SJCRH30 (cell line): ENCODE data around the gene IMP3. TPM values are rescaled to one million over a fixed set of nuclear protein-coding genes. Genes with fewer than 3 reads are reported as not detected.
"Not testable (repeated sequence)": the region's sequence is repeated elsewhere in the genome, so short reads cannot be mapped to it uniquely, and the experiment has no call there.

ENCODE experiments used
- DNase-seq, 2 experiments: peaks; one replicate each; pipeline ENCODE4 v3.0.0-alpha.2; 2015 to 2020
- H3K27ac ChIP-seq: fragments of 250-450 bp; sonication (Bioruptor Pico); 2 replicates; pipeline ENCODE4 v1.5.1; 2020; ENCODE audit warnings: mild to moderate bottlenecking, moderate library complexity
- H3K27me3 ChIP-seq: fragments of 250-450 bp; sonication (Bioruptor Pico); 2 replicates; pipeline ENCODE4 v1.5.1; 2020; ENCODE audit warnings: mild to moderate bottlenecking, moderate library complexity
- H3K36me3 ChIP-seq: fragments of 250-450 bp; sonication (Bioruptor Pico); 2 replicates; pipeline ENCODE4 v1.5.1; 2020; ENCODE audit warnings: mild to moderate bottlenecking, moderate library complexity
- H3K4me1 ChIP-seq: fragments of 250-450 bp; sonication (Bioruptor Pico); 2 replicates; pipeline ENCODE4 v1.5.1; 2020; ENCODE audit warnings: mild to moderate bottlenecking, moderate library complexity
- H3K4me3 ChIP-seq: fragments of 250-450 bp; sonication (Bioruptor Pico); 2 replicates; pipeline ENCODE4 v1.5.1; 2020; ENCODE audit warnings: mild to moderate bottlenecking, moderate library complexity
- H3K9me3 ChIP-seq: fragments of 250-450 bp; sonication (Bioruptor Pico); replicated peaks from 2 replicates; pipeline ENCODE4 v1.5.1; 2020; ENCODE audit warnings: mild to moderate bottlenecking, moderate library complexity
- total RNA-seq: library from RNA; depleted of rRNA; stranded (reverse); fragments of >200 nt; shearing (Covaris generic); gene quantifications from 2 replicates; pipeline ENCODE4 v1.2.3, GENCODE V29; 2014

The IMP3 gene
- total RNA-seq, 1 experiment from 2014 or later = 58.5 TPM

DNA sequence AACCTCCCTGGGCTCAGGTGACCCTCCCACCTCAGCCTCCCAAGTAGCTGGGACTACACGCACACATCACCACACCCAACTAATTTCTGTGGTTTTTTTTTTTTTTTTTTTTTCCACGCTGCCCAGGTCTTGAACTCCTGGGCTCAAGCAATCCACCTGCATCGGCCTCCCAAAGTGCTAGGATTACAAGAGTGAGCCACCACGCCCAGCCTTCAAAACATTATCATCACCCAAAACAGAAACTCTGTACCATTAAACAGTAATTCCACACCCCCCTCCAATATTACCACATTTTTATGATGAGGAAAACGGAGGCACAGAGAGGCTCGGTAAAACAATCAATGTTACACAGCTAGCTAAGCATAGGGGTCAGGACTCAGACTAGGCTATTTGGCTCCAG, 4.0 kb downstream of the IMP3 start:
- no peaks in the 10 kb centered on the region for H3K4me1 ChIP-seq
- no peaks in the 10 kb centered on the region for H3K27me3 ChIP-seq
- H3K9me3 ChIP-seq = no peaks in the 10 kb centered on the region
- no peak overlapping the region for H3K4me3 ChIP-seq
- no peak overlapping the region for H3K27ac ChIP-seq
- H3K36me3 ChIP-seq = no peaks in the 10 kb centered on the region
- DNase-seq = no peak

DNA sequence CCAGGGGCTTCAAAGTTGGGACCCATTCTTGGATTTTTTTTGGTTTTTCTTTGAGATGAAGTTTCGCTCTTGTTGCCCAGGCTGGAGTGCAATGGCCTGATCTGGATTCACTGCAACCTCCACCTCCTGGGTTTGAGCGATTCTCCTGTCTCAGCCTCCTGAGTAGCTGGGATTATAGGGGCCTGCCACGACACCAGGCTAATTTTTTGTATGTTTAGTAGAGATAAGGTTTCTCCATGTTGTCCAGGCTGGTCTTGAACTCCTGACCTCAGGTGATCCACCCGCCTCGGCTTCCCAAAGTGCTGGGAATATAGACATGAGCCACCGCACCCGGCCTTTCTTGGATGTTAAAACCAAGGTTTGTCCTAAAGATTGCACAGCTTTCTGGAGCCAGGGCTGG, 6.1 kb downstream of the IMP3 start:
- not testable (repeated sequence) for H3K4me3 ChIP-seq, H3K36me3 ChIP-seq

DNA sequence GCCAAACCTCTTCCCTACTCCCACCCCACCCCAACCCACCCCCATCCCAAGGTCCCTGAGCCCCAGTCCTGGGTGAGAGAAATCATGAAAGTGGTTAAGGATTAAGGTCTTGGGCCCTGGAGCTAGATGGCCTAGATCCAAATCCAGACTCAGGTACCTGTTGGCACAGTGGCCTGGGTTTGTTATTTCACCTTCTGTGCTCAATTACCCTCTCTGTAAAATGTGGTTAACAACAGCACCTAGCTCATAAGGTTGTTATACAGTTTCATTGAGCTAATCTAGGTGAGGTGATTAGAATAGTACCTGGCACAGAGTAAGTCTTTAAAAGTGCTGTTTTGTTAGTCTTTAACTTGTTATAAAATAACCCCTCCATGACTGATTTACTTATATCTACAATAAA, 8.1 kb downstream of the IMP3 start:
- no peak for DNase-seq
- H3K9me3 ChIP-seq = no peaks in the 10 kb centered on the region
- H3K27me3 ChIP-seq = no peaks in the 10 kb centered on the region
- H3K4me3 ChIP-seq = no peak overlapping the region
- H3K36me3 ChIP-seq = no peaks in the 10 kb centered on the region
- no peaks in the 10 kb centered on the region for H3K4me1 ChIP-seq
- no peak overlapping the region for H3K27ac ChIP-seq

More for the DNA sequence above, 6.1 kb downstream of the IMP3 start:
- not testable (repeated sequence) for DNase-seq, H3K27me3 ChIP-seq, H3K9me3 ChIP-seq, H3K4me1 ChIP-seq, H3K27ac ChIP-seq

DNA sequence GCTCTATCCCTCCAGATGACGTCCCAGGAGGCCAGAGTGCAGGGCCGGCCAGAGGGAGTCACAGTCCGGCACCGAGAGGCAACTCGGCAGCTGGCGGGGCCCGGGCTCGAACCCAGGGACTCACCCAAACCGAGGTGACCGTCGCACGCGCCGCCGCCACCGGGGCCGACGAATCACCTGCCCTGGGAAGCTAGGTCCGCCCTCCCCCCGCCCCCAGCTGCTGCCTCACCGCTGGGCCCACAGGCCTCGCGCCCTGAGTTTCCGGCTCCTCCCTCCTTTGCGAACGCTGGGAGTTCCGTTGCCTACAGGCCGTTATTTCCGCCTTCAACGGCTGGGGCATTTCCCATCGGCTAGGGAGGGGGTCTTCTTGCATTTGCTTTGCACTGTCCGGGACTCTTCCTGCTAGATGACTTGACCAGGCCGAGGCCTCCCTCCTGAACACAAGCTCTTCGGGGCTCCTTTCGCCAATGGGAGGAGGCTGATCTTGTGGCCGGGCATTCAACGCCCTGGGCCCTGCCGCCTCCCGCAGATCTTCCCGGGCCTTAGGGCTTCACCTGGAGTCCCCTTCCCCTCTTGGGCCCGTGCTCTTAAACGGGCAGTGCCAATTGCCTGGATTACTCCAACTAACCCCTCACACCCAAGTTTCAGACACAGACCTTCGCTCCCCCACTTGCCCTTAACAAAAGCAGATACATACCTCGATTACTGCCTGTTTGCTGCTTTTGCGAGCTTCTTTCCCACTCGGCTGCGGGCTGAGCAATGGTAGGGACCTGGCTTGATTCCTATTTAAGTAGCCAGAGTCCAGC, 14.3 kb downstream of the IMP3 start, which contains the start of gene SNUPN:
Gene SNUPN, minus strand, starts transcription at position 184 of the 806 bp plus-strand sequence. CDS start 4,674 bp downstream, outside the sequence.
- H3K36me3 ChIP-seq = no peaks in the 10 kb centered on the region
- peak within 1 kb of the TSS; percentile 97 for H3K4me3 ChIP-seq
- no peaks in the 10 kb centered on the region for H3K27me3 ChIP-seq
- no peaks in the 10 kb centered on the region for H3K9me3 ChIP-seq
- no peaks in the 10 kb centered on the region for H3K4me1 ChIP-seq
- H3K27ac ChIP-seq = peak within 1 kb of the TSS; percentile 86
- peak; percentile 96 to 98 for DNase-seq

DNA sequence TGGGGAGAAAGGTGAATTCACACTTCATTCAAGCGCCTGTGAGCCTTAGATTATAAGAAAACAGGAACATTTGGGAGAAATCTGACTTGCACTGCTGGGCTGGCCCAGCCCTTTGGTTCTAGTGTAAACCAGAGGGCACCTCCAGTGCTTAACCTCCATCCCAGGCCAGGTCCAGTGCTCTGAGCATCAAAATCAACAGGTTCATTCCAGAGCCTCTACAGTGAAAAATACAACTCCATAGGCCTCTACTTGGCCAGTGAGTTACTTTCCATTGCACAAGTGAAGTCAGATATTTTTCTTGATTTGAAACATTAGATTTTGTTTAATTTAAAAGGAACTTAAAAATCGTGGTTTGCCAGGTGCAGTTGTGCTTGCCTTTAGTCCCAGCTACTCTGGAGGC, 17.5 kb downstream of the IMP3 start:
- peaks cover 6% of the 10 kb centered on the region; the same call in 1 of the 2 replicates for H3K36me3 ChIP-seq
- no peaks in the 10 kb centered on the region for H3K9me3 ChIP-seq
- H3K4me1 ChIP-seq = peaks cover 7% of the 10 kb centered on the region
- no peak for DNase-seq
- H3K27me3 ChIP-seq = no peaks in the 10 kb centered on the region
- no peak overlapping the region for H3K4me3 ChIP-seq
- no peak overlapping the region for H3K27ac ChIP-seq

DNA sequence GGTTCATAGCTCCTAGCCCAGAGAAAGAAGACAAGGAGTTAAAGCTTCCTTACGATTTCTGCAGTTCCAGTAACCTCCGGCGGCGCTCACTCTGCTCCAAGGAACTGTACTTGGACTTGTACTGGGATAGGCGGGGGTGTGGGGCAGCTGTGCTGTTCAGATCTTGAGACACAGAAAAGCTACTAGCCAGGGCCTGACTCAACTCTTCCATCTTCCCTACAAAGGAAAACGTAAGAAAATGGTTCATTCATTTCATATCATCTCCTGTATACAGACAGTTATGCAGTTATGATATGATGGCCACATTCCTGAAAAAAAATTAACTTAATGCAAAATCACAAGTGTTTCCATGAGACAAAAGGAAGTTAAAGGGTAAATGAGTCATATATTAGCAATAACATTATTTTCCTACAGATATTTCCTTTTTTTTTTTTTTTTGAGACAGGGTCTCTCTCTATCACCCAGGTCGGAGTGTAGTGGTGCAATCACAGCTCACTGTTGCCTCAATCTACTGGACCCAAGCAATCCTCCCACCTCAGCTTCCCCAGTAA, 19.1 kb downstream of the IMP3 start:
- Histone ChIP-seq H3K27ac (peak overlapping the region; percentile 47), H3K9me3 (no peaks in the 10 kb centered on the region), H3K27me3 (no peaks in the 10 kb centered on the region), H3K4me1 (peaks cover 7% of the 10 kb centered on the region), H3K36me3 (peaks cover 14% of the 10 kb centered on the region; the same call in 1 of the 2 replicates), H3K4me3 (peak overlapping the region; percentile 32)
- DNase-seq = peak; percentile 33 to 61

DNA sequence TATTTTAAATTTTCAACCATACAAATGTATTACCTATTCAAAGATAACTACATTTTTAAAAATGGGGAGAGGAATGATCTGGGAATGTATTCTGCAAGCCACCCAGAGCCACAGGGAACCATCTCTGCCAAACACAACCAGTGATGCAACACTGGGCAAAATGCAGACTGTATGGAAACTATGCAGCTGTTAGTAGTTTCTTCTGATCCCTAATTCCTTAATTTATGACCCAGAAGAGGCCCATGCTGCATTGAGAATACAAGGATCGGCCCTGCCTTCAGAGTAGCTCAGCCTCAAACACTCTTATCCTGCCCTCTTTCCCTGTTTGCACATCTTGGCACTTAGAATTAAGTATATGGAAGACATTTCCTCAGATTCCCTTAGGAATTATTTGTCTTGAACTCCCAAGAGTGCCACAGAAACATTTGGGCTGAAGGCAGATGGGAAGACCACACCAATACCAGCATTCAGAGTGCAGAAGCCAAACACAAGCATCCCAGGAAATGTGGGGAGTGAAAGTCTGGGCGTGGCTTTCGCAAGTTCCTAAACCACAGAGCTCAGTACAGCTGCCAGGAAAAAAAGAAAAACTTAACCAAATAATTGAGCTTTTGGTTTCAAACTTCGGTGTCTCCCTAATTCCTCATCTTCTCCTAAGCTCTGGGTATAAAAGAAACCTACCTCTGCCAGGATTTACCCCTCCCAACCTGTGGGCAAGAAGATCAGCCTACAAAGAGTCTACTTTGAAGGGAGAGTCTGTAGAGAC, 19.8 kb downstream of the IMP3 start:
- Histone ChIP-seq H3K9me3 (no peaks in the 10 kb centered on the region), H3K27ac (peak overlapping the region; percentile 47), H3K4me3 (peak overlapping the region; percentile 32), H3K27me3 (no peaks in the 10 kb centered on the region), H3K36me3 (peaks cover 16% of the 10 kb centered on the region), H3K4me1 (peaks cover 7% of the 10 kb centered on the region)
- peak; percentile 44 to 68 for DNase-seq

DNA sequence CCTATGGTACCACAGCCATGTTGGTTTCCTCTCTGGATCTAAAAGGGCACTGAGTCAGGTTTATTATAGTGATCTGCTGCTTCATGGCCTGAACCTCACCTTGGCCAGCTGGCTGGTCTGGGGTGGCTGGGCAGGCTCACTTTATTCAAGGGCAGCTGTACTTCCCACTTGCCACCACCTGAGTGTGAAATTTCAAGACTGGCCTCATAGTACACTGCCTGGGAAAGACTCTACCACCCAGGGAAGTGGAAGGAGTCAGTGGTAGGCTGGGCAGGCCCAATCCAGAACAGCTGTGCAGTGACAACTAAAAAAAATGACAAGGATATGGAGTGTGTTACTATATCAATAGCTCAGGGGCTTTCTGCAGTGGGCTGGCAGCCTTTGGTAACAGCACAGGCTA, 23.3 kb downstream of the IMP3 start:
- H3K9me3 ChIP-seq = no peaks in the 10 kb centered on the region
- peaks cover 7% of the 10 kb centered on the region for H3K4me1 ChIP-seq
- H3K36me3 ChIP-seq = peaks cover 40% of the 10 kb centered on the region
- H3K4me3 ChIP-seq = no peak overlapping the region
- no peak overlapping the region for H3K27ac ChIP-seq
- peak; percentile 11 to 20 for DNase-seq
- H3K27me3 ChIP-seq = no peaks in the 10 kb centered on the region

DNA sequence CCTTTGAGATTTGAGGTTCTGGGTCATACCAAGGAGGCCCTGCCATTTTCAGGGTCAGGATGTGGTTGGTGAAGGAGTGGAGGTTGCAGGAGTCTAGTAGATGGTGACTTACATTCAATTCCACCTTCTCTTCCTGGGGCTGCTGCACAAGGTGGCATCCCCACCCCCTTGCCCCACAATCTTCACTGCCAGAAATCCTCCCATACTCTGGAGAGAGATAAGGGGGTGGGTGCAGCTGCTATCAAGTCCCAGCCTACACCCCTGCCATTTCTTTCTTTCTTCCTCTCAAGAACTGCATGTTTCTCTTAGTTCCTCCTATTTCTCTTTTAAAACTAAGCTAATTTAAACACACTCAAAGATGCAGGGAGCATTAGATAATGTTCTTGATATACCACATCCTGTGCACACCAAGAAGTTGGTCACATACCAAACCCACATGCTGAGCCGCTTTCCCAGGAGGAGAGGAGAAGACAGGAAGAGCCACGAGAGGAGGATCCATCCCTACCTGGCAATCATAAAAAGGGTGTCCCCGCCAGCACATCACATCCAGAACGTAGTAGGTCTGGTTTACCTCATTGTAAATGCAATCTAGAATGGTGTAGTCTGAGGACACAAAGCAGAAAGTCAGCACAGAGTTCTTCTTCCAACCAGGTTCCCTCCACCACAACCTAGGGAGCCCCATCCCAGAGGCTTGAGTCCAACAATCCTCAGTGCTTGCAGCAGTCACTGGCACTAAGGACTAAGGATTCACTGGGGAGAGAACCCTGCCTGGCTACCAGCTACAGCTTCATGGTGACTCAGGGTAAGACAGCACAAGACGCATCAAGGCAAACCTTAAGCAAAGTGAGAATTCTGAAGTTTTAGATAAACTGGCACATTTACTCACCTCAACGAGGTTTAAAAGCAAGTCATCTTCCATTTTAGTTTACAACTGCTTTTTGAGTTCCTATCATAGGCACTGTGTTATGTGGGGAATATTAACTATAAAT, 33.0 kb downstream of the IMP3 start:
- H3K4me3 ChIP-seq = no peak overlapping the region
- no peaks in the 10 kb centered on the region for H3K9me3 ChIP-seq
- no peaks in the 10 kb centered on the region for H3K4me1 ChIP-seq
- no peak for DNase-seq
- peaks cover 9% of the 10 kb centered on the region for H3K36me3 ChIP-seq
- H3K27me3 ChIP-seq = no peaks in the 10 kb centered on the region
- no peak overlapping the region for H3K27ac ChIP-seq

DNA sequence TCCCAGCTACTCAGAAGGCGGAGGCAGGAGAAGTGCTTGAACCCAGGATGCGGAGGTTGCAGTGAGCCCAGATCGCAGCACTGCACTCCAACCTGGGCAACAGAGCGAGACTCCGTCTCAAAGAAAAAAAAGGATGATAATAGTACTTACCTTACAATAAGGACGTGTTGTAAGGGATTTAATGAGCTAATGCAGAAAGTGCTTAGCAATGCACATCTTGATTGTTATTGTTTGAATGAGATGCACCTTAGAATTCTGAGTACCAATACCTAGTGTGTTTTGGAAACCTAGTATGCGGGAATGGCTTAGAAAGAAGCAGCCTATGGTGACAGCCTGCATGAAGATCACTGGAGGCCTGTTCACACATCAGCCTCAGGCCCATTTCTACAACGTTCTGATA, 34.0 kb downstream of the IMP3 start:
- Histone ChIP-seq H3K4me3 (no peak overlapping the region), H3K9me3 (no peaks in the 10 kb centered on the region), H3K27me3 (no peaks in the 10 kb centered on the region), H3K27ac (no peak overlapping the region), H3K36me3 (peaks cover 10% of the 10 kb centered on the region), H3K4me1 (no peaks in the 10 kb centered on the region)
- DNase-seq = no peak

DNA sequence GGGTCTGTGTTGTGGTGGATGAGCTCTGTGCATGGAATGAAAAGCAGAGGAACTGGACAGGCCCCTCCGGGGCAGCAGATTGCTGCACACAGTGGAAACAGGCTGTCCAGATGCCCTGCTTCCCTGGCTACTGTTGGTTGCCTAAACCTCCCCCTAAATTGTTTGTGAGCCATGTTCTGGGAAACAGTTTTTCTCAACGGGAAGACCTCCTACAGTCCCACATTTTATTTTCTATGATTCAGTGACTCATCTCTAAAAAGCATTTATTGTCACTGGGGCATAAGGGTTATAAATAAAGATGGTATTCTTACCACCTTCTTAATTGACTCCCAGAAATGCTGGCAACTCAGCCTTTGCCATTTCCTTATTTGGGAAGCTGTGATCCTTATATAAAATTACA, 40.6 kb downstream of the IMP3 start:
- Histone ChIP-seq H3K9me3 (no peaks in the 10 kb centered on the region), H3K36me3 (peaks cover 31% of the 10 kb centered on the region), H3K4me1 (no peaks in the 10 kb centered on the region), H3K27me3 (no peaks in the 10 kb centered on the region), H3K4me3 (no peak overlapping the region), H3K27ac (no peak overlapping the region)
- DNase-seq = no peak

DNA sequence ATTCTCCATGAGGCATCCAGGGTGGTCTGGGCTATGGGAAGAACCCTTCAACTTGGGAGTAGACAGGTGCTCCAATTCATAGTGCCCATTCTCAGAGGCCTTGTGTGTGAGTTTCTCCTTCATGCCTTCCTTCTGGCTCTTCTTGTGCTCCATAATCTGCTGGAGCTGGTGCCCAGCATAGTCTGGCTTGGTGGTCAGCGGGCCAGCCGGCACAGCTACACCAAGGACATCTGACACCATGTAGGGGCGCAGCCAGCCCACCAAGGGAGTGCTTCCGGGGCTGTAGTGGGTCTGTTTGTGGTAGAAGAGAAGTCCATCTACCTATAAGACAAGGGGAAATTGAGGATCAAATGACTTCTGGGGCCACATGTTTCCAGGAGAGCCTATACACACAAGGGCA, 41.7 kb downstream of the IMP3 start:
- no peak overlapping the region for H3K4me3 ChIP-seq
- no peaks in the 10 kb centered on the region for H3K4me1 ChIP-seq
- H3K27me3 ChIP-seq = no peaks in the 10 kb centered on the region
- H3K36me3 ChIP-seq = peaks cover 31% of the 10 kb centered on the region
- no peaks in the 10 kb centered on the region for H3K9me3 ChIP-seq
- H3K27ac ChIP-seq = no peak overlapping the region
- DNase-seq = no peak

DNA sequence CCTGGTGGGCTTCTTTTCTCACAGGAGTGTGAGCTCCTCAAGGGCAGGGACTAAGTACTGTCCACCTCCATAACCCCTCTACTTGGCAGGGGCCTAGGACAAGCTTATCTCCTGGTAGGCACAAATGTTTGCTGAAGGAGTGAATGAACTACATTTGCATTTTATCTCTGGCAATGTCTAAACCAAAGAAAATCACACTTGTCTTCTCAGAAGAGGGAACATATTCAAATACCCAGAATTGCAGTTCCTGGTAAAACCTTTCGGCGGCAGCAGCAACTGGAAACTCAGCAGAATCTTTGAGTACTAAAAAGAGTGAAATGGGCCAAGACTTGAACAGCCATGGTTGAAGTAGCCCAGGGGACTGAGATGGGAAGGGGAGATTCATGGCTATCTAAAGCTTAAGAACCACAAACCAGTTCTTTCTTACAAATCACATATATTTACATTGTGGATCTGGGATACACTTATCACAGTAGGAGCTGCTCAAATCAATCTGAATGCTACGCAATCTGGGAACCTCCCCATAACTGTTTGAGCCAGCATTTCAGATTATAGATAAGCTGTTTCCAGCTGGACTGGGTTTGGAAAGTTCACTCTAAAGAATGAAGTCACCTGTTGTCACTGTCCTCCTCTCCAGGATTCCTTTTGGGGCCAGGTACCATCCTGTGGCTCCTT, 42.2 kb downstream of the IMP3 start:
- Histone ChIP-seq H3K27me3 (no peaks in the 10 kb centered on the region), H3K9me3 (no peaks in the 10 kb centered on the region), H3K4me3 (no peak overlapping the region), H3K4me1 (no peaks in the 10 kb centered on the region), H3K36me3 (peaks cover 31% of the 10 kb centered on the region), H3K27ac (no peak overlapping the region)
- no peak for DNase-seq
